Cardiac muscle cell (in vitro differentiated cells and primary cell): ENCODE results near the gene PPP4C. TPM values are rescaled to one million over a fixed set of nuclear protein-coding genes. Genes with fewer than 3 reads are reported as not detected.
A peak's percentile ranks its signal among the peaks of the same experiment; 100 is the strongest.
"Not testable (repeated sequence)": the region's sequence is repeated elsewhere in the genome, so short reads cannot be mapped to it uniquely, and the experiment has no call there.

ENCODE experiments used
- DNase-seq, 2 donors: peaks; one replicate each; pipeline versions ENCODE4 v3.0.0 to v3.0.0-alpha.2; 2010 to 2017; ENCODE audit warnings: low read depth in 1 of 2, low spot score in 1 of 2
- H3K27ac ChIP-seq: fragments of 200-600 bp; sonication (generic); 2 replicates; pipeline ENCODE4 v1.5.1; 2016
- H3K27me3 ChIP-seq: fragments of 200-600 bp; sonication (generic); 2 replicates; pipeline ENCODE4 v1.6.0; 2016; ENCODE audit warnings: control low read depth
- H3K36me3 ChIP-seq: fragments of 200-600 bp; sonication (generic); 2 replicates; pipeline ENCODE4 v1.5.1; 2016; ENCODE audit warnings: control low read depth
- H3K4me1 ChIP-seq: fragments of 200-600 bp; sonication (generic); 2 replicates; pipeline ENCODE4 v1.8.1; 2017; ENCODE audit warnings: low read depth, mild to moderate bottlenecking, mixed run types
- H3K4me3 ChIP-seq: fragments of 200-600 bp; sonication (generic); 2 replicates; pipeline ENCODE4 v1.5.1; 2016; ENCODE audit warnings: mild to moderate bottlenecking
- H3K9me3 ChIP-seq: fragments of 200-600 bp; sonication (generic); 2 replicates; pipeline ENCODE4 v1.5.1; 2017; ENCODE audit warnings: low read depth, mild to moderate bottlenecking, control low read depth
- polyA plus RNA-seq: library from polyadenylated mRNA; unstranded; fragments of >200 nt; fragmentation: Nextera tagmentation; extraction: Ambion mirVana; gene quantifications from 2 replicates; pipeline ENCODE4 v1.2.1, GENCODE V29; 2016
- total RNA-seq: library from RNA; depleted of rRNA; stranded (reverse); fragments of >200 nt; gene quantifications from 2 replicates; pipeline ENCODE4 v1.2.3, GENCODE V29; 2016
- TF ChIP-seq, protein P1 (sequence below): IDR thresholded peaks from 2 replicates; pipeline ENCODE4 v1.5.1; 2012; ENCODE audit warnings: low read depth, mild to moderate bottlenecking, low read length

Gene PPP4C
- total and polyA plus RNA-seq, 2 experiments from 2014 or later = 94.3 to 217 TPM

- Histone ChIP-seq H3K36me3 (peaks cover 29% of the 10 kb centered on the region), H3K27ac (no peak overlapping the region), H3K27me3 (no peaks in the 10 kb centered on the region), H3K4me3 (no peak overlapping the region), H3K9me3 (no peaks in the 10 kb centered on the region), H3K4me1 (no peaks in the 10 kb centered on the region)
- no peak for DNase-seq
- TF ChIP-seq, protein P1, sequence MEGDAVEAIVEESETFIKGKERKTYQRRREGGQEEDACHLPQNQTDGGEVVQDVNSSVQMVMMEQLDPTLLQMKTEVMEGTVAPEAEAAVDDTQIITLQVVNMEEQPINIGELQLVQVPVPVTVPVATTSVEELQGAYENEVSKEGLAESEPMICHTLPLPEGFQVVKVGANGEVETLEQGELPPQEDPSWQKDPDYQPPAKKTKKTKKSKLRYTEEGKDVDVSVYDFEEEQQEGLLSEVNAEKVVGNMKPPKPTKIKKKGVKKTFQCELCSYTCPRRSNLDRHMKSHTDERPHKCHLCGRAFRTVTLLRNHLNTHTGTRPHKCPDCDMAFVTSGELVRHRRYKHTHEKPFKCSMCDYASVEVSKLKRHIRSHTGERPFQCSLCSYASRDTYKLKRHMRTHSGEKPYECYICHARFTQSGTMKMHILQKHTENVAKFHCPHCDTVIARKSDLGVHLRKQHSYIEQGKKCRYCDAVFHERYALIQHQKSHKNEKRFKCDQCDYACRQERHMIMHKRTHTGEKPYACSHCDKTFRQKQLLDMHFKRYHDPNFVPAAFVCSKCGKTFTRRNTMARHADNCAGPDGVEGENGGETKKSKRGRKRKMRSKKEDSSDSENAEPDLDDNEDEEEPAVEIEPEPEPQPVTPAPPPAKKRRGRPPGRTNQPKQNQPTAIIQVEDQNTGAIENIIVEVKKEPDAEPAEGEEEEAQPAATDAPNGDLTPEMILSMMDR = no peak
These were observed 44.7 kb downstream of the PPP4C start for GRCh38 chr16:30120340-30121105.

DNA sequence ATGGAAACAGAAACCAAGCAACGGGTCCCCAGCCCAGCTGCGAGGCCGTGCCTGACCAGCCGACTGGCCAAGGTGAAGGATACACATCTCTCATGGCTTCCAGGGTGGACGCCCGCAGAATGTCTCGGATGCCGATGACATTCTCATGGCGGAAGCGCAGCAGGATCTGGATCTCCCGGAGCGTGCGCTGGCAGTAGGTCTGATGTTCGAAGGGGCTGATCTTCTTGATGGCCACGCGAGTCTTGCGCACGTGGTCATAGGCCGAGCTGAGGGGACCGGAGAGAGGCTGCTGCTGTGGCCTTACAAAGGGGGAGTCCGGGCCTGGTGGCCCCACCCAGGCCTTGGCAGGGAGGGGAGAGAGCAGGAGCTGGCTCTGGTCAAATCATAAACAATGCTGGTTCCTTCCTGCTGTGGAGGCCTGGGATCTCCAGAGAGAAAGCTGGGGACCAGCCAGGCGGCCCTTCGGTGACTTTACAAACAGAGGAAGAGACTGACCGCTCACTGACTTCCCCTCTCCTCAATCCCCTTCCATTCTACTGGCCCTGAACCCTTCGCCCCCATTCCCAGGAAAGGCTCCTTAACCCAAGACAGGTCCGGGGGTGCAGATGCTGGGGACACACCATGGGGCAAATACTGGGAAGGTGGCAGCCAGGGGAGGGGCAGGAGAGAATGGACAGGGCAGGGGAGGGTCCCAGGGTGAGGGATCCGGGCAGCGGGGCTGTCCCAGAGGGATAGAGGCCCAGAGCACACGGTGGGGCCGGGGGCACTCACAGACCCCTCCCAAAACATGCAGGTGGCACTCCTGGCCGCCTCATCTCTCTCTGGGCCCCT is 46.2 kb downstream of the PPP4C start:
- Histone ChIP-seq H3K27ac (peak overlapping the region; percentile 5), H3K9me3 (no peaks in the 10 kb centered on the region), H3K36me3 (peaks cover 21% of the 10 kb centered on the region), H3K4me3 (peak overlapping the region; percentile 77), H3K4me1 (no peaks in the 10 kb centered on the region), H3K27me3 (no peaks in the 10 kb centered on the region)
- TF ChIP-seq, protein P1 = no peak
- peak in 1 of 2 donors; percentile 34 for DNase-seq

- H3K27me3 ChIP-seq = no peaks in the 10 kb centered on the region
- H3K4me3 ChIP-seq = peak overlapping the region; percentile 77
- no peaks in the 10 kb centered on the region for H3K4me1 ChIP-seq
- H3K36me3 ChIP-seq = peaks cover 15% of the 10 kb centered on the region
- TF ChIP-seq, protein P1 = no peak
- H3K27ac ChIP-seq = peak overlapping the region; percentile 5
- H3K9me3 ChIP-seq = no peaks in the 10 kb centered on the region
- no peak for DNase-seq
These were observed 46.9 kb downstream of the PPP4C start for GRCh38 chr16:30122604-30123160.

- Histone ChIP-seq H3K27ac (no peak overlapping the region), H3K9me3 (no peaks in the 10 kb centered on the region)
- TF ChIP-seq, protein P1 = no peak
These were observed 49.2 kb downstream of the PPP4C start for GRCh38 chr16:30124985-30125379.

GRCh38 chr16:30125690-30126089 is 49.9 kb downstream of the PPP4C start:
- not testable (repeated sequence) for H3K36me3 ChIP-seq, DNase-seq, H3K27ac ChIP-seq, H3K4me1 ChIP-seq, H3K27me3 ChIP-seq, H3K9me3 ChIP-seq, H3K4me3 ChIP-seq

More at GRCh38 chr16:30124985-30125379, 49.2 kb downstream of the PPP4C start:
- no peaks in the 10 kb centered on the region for H3K4me1 ChIP-seq
- no peak for DNase-seq
- no peak overlapping the region for H3K4me3 ChIP-seq
- no peaks in the 10 kb centered on the region for H3K27me3 ChIP-seq
- no peaks in the 10 kb centered on the region for H3K36me3 ChIP-seq
